Uterus (tissue), 4 donors: ENCODE results near the gene PNN. TPM values are rescaled to one million over a fixed set of nuclear protein-coding genes. Genes with fewer than 3 reads are reported as not detected.
"Not testable (repeated sequence)": the region's sequence is repeated elsewhere in the genome, so short reads cannot be mapped to it uniquely, and the experiment has no call there.

Source experiments
- DNase-seq, 2 donors: peaks; one replicate each; pipeline ENCODE4 v3.0.0-alpha.2; 2019 to 2020
- H3K27ac ChIP-seq, 2 donors: fragments of 200-600 bp; sonication (generic); 1 replicate in 1 of 2; 2 replicates in 1 of 2; pipeline ENCODE4 v1.5.1; 2016 to 2018
- H3K27me3 ChIP-seq, 2 donors: fragments of 200-600 bp; sonication (generic); one replicate each; pipeline ENCODE4 v1.5.1; 2018 to 2019; ENCODE audit warnings: control low read depth in 1 of 2
- H3K36me3 ChIP-seq, 2 donors: fragments of 200-600 bp; sonication (generic); one replicate each; pipeline ENCODE4 v1.5.1; 2019; ENCODE audit warnings: control low read depth in 1 of 2
- H3K4me1 ChIP-seq, 2 donors: fragments of 200-600 bp; sonication (generic); one replicate each; pipeline ENCODE4 v1.5.1; 2018 to 2019; ENCODE audit warnings: control low read depth in 1 of 2
- H3K4me3 ChIP-seq, 2 donors: fragments of 200-600 bp; sonication (generic); 1 replicate in 1 of 2; 2 replicates in 1 of 2; pipeline ENCODE4 v1.5.1; 2018 to 2019; ENCODE audit warnings: mild to moderate bottlenecking in 1 of 2
- H3K9me3 ChIP-seq, 2 donors: fragments of 200-600 bp; sonication (generic); one replicate each; pipeline ENCODE4 v1.5.1; 2019; ENCODE audit warnings: control low read depth in 1 of 2
- CTCF ChIP-seq, 4 experiments: fragments of 200-600 bp in 2 of 4; fragments of 450-650 bp in 2 of 4; sonication (generic) in 2 of 4; IDR thresholded peaks; one replicate each; pipeline ENCODE4 v1.5.1; 2016 to 2019; ENCODE audit warnings: antibody characterized with exemption in 4 of 4, mild to moderate bottlenecking in 2 of 4, moderate library complexity in 1 of 4
- POLR2A ChIP-seq, 2 donors: fragments of 450-650 bp; IDR thresholded peaks; one replicate each; pipeline ENCODE4 v1.6.1; 2016; ENCODE audit warnings: antibody characterized with exemption in 2 of 2, mild to moderate bottlenecking in 1 of 2, moderate library complexity in 1 of 2
- intact Hi-C: fragments of 100-400 bp; cut with DNase I; formaldehyde crosslinking; loops from one replicate; pipeline ENCODE4 v1.15.1; 2023; ENCODE audit warnings: low total_unique reads
- total RNA-seq, 4 donors: library from RNA; depleted of rRNA in 3 of 4; stranded (reverse); fragments of >200 nt in 3 of 4; gene quantifications; one replicate each; pipeline versions ENCODE4 v1.1.0 to v1.2.4, GENCODE V29; 2014 to 2023
- donor health status: DM: yes; HTN: yes; CAD: no.

PNN gene
- total RNA-seq, 4 donors from 2014 or later: 17.9 to 79.0 (median 39.2) TPM

GRCh38 chr14:39181693-39182047, 6.6 kb downstream of the PNN start:
- no peak overlapping the region for H3K27ac ChIP-seq
- H3K27me3 ChIP-seq: no peaks in the 10 kb centered on the region
- no peaks in the 10 kb centered on the region for H3K9me3 ChIP-seq
- peaks cover 0 to 3% of the 10 kb centered on the region in 2 donors for H3K36me3 ChIP-seq
- H3K4me3 ChIP-seq: no peak overlapping the region
- H3K4me1 ChIP-seq: peaks cover under 1 to 1% of the 10 kb centered on the region in 2 donors
- no peak for TF ChIP-seq POLR2A (IDR thresholded peaks at IDR 0.05)
- TF ChIP-seq CTCF (IDR thresholded peaks at IDR 0.05): no peak
- DNase-seq: no peak
- intact Hi-C loops: loop anchor here (10.0 kb wide), 1 partner anchor 47 kb away; no protein-coding TSS in a partner anchor

DNA sequence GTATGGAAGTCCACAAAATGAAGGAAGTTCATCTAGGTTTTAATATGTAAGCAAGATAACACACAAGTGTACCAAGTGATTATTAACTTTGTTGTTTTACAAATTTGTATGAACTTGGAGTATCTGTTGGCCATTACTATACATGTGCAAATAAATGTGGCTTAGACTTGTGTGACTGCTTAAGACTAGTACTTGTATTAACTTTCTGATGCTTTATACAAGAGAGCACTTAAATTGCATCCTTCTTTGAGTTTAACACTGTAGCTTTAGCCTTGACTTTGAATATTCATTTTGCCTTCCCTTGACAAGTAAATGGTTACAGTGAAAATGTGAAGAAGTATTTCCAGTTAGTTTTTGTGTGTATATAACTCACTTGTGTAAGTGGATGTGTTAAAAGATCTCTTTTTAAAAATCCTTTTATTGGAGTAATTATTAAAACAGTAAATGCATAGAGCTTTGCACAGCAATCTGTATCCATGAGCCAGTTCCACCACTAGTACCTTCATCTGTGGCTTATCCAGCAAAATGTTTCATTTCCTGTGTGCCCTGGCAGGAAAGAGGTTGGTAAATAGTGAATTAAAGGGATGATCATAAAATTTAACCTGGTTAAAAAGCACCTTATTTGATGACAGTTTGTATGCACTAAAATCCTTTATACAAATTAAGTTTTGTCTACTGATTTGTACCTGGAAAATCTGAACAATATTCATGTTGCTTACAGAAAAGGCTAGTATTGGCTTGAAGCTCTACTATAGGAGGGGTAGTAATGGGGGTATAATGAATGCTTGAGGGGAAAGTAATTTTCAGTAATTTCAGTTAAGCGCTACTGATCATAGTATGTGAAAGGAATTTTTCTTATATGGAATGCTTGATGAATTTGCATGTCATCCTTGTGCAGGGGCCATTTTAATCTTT, 8.0 kb downstream of the PNN start:
- no peak for TF ChIP-seq CTCF (IDR thresholded peaks at IDR 0.05)
- no peak for TF ChIP-seq POLR2A (IDR thresholded peaks at IDR 0.05)
- no peak overlapping the region for H3K27ac ChIP-seq
- no peak for DNase-seq
- intact Hi-C loops: loop anchor here (10.0 kb wide), 1 partner anchor 48 kb away; no protein-coding TSS in a partner anchor
- peaks cover 0 to 3% of the 10 kb centered on the region in 2 donors for H3K36me3 ChIP-seq
- no peaks in the 10 kb centered on the region for H3K27me3 ChIP-seq
- no peak overlapping the region for H3K4me3 ChIP-seq
- no peaks in the 10 kb centered on the region for H3K9me3 ChIP-seq
- H3K4me1 ChIP-seq: no peaks in the 10 kb centered on the region

DNA sequence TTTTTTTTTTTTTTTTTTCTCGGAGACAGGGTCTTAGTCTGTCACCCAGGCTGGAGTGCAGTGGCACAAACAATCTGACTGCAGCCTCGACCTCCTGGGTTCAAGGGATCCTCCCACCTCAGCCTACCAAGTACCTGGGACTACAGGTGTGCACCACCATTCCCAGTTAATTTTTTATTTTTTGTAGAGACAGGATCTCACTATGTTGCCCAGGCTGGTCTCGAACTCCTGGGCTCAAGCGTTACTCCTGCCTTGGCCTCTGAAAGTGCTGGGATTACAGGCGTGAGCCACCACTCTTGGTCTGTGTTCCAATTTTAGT, 8.6 kb downstream of the PNN start:
- intact Hi-C loops: loop anchor here (10.0 kb wide), 1 partner anchor 49 kb away; no protein-coding TSS in a partner anchor

DNA sequence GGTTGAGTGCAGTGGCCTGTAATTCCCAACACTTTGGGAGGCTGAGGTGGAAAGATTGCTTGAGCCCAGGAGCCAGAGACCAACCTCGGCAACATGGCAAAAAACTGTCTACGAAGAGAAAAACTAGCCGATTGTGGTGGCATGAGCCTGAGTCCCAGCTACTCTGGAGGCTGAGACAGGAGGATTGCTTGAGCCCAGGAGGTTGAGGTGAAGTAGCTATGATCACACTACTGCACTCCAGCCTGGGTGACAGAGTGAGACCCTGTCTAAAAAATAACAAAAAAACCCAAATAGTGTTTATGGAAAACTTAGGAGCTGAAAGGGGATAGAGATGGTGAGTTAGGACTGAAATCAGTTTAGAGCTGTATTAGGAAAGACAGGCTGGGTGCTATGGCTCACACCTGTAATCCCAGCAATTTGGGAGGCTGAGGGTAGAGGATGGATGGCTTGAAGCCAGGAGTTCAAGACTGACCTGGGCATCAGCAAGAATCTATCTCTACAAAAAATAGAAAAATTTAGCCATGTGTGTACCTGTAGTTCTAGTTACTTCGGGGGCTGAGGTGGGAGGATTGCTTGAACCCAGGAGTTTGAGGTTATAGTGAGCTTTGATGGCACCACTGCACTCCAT, 9.7 kb downstream of the PNN start:
- no peak for DNase-seq
- Histone ChIP-seq H3K9me3 (no peaks in the 10 kb centered on the region), H3K27ac (no peak overlapping the region), H3K4me3 (no peak overlapping the region), H3K27me3 (no peaks in the 10 kb centered on the region), H3K4me1 (no peaks in the 10 kb centered on the region), H3K36me3 (peaks cover 0 to 3% of the 10 kb centered on the region in 2 donors)
- TF ChIP-seq CTCF (IDR thresholded peaks at IDR 0.05) (no peak), POLR2A (IDR thresholded peaks at IDR 0.05) (no peak)
- intact Hi-C loops: loop anchor here (10.0 kb wide), 1 partner anchor 50 kb away; no protein-coding TSS in a partner anchor

More for the DNA sequence above, 8.6 kb downstream of the PNN start:
- H3K4me3 ChIP-seq, H3K9me3 ChIP-seq, H3K27me3 ChIP-seq, H3K27ac ChIP-seq, DNase-seq, H3K4me1 ChIP-seq, H3K36me3 ChIP-seq: not testable (repeated sequence)

DNA sequence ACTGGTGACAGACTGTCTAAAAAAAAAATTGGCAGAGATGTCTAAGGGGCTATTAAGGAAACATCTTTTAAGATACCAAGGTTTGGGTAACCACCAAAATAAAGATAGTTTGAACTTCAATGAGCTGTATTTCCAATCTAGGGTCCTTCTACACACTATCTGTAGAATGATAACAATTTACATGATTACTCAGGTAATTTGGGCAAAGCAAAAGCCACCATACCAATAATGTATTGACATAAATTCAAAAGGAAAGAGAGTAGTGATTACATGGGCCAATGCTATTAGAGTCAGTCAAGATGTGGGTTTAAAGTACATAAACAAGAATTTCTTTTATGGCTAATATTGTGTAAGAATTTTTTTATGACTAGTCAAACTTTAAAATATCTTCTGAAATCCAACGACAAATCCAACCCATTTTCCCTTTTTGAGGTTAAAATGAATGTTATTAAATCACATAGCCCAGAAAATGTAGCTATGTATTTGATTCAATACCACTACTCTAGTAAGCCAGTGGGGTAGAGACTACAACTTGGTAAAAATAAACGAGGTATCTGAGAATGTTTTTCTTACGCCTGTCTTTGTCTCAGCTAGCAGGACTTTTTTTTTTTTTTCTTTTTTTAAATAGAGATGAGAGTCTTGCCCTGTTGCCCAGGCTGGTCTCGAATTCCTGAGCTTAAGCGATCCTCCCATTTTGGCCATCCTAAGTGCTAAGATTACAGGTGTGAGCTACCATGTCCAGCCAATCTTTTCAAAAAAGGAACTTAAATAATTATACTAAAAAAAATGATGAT, 10.4 kb downstream of the PNN start:
- no peak for TF ChIP-seq CTCF (IDR thresholded peaks at IDR 0.05)
- TF ChIP-seq POLR2A (IDR thresholded peaks at IDR 0.05): no peak
- no peak overlapping the region for H3K4me3 ChIP-seq
- no peaks in the 10 kb centered on the region for H3K36me3 ChIP-seq
- H3K9me3 ChIP-seq: no peaks in the 10 kb centered on the region
- DNase-seq: no peak
- H3K27me3 ChIP-seq: no peaks in the 10 kb centered on the region
- no peaks in the 10 kb centered on the region for H3K4me1 ChIP-seq
- intact Hi-C loops: loop anchor here (10.0 kb wide), 1 partner anchor 51 kb away; no protein-coding TSS in a partner anchor
- H3K27ac ChIP-seq: no peak overlapping the region
